Activated CD8-positive, alpha-beta memory T cell treated with anti-CD3 and anti-CD28 coated beads for 48 hours (primary cell): ENCODE data around the gene MDC1.
"Not testable (repeated sequence)": the region's sequence is repeated elsewhere in the genome, so short reads cannot be mapped to it uniquely, and the experiment has no call there.

Experiments used
- DNase-seq, 3 experiments: peaks; one replicate each; pipeline ENCODE4 v3.0.0-alpha.2; 2020; ENCODE audit warnings: low read depth in 2 of 3, low spot score in 2 of 3

The MDC1 gene

DNA sequence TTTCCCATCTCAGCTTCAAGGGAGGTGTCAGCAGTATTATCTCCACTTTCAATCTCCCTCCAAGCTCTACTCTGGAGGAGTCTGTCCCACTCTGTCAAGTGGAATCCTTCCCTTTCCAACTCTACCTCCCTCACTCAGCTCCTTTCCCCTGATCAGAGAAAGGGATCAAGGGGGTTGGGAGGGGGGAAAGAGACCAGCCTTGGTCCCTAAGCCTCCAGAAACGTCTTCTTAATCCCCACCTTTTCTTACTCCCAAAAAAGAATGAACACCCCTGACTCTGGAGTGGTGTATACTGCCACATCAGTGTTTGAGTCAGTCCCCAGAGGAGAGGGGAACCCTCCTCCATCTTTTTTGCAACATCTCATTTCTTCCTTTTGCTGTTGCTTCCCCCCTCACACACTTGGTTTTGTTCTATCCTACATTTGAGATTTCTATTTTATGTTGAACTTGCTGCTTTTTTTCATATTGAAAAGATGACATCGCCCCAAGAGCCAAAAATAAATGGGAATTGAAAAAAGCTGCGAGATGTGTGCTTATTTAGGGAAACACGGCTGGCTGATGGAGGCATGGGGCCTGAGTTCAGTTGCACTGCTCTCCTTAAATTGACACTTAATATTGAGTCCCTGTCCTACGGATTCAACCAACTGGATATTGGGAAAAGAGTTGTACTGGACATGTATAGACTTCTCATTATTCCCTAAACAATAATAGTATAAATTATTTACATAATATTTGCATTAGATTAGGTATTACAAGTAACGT is 8.0 kb upstream of the MDC1 start:
- DNase-seq, result no peak

DNA sequence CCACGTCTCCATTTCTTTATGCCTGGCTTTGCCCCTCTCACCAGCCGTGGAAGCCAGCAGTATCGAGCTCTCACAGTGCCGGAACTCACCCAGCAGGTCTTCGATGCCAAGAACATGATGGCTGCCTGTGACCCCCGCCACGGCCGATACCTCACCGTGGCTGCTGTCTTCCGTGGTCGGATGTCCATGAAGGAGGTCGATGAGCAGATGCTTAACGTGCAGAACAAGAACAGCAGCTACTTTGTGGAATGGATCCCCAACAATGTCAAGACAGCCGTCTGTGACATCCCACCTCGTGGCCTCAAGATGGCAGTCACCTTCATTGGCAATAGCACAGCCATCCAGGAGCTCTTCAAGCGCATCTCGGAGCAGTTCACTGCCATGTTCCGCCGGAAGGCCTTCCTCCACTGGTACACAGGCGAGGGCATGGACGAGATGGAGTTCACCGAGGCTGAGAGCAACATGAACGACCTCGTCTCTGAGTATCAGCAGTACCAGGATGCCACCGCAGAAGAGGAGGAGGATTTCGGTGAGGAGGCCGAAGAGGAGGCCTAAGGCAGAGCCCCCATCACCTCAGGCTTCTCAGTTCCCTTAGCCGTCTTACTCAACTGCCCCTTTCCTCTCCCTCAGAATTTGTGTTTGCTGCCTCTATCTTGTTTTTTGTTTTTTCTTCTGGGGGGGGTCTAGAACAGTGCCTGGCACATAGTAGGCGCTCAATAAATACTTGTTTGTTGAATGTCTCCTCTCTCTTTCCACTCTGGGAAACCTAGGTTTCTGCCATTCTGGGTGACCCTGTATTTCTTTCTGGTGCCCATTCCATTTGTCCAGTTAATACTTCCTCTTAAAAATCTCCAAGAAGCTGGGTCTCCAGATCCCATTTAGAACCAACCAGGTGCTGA is 7.0 kb upstream of the MDC1 start:
- not testable (repeated sequence) for DNase-seq

DNA sequence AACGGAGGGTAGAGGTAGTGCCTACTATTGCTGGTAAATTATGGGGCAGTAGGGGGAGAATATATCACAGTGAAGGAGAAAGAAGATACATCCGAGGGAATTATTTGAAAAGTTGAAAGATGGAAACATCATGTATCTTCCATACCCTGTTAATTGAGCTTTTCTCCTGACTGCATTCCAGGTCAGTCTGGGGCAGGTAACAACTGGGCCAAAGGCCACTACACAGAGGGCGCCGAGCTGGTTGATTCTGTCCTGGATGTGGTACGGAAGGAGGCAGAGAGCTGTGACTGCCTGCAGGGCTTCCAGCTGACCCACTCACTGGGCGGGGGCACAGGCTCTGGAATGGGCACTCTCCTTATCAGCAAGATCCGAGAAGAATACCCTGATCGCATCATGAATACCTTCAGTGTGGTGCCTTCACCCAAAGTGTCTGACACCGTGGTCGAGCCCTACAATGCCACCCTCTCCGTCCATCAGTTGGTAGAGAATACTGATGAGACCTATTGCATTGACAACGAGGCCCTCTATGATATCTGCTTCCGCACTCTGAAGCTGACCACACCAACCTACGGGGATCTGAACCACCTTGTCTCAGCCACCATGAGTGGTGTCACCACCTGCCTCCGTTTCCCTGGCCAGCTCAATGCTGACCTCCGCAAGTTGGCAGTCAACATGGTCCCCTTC is 6.2 kb upstream of the MDC1 start:
- not testable (repeated sequence) for DNase-seq

DNA sequence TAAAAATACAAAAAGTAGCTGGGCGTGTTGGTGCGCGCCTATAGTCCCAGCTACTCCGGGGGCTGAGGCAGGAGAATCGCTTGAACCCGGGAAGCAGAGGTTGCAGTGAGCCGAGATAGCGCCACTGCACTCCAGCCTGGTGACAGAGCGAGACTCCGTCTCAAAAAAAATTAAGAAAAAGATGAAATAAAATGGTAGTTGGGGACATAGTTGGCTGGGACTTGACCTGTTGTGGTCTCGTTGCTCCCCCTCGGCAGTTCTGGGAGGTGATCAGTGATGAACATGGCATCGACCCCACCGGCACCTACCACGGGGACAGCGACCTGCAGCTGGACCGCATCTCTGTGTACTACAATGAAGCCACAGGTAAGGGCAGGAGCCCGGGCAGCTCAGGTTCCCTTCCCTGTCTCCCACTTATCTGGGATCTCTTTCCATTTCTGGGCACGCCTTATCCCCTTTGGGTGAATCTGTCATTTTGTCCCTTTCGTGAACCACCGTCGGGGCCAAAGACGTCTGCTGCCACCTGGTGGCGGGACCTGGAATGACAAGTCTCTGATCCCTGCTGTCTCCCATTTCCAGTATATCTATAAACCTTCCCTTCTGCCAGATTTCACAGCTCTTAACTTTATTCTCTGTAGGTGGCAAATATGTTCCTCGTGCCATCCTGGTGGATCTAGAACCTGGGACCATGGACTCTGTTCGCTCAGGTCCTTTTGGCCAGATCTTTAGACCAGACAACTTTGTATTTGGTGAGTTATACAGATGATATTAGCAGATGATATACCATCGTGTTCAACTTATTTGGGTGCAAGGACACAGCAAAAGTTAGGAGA is 5.4 kb upstream of the MDC1 start:
- DNase-seq, result peak; percentile 51 to 90 (median 88)

DNA sequence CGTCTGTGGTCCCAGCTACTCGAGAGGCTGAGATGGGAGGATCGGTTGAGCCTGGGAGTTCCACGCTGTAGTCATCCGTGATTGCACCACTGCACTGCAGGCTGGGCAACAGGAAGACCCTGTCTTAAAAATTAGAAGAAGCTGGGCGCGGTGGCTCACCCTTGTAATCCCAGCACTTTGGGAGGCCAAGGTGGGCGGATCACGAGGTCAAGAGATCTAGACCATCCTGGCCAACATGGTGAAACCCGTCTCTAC is 4.9 kb upstream of the MDC1 start:
- DNase-seq, result not testable (repeated sequence)

DNA sequence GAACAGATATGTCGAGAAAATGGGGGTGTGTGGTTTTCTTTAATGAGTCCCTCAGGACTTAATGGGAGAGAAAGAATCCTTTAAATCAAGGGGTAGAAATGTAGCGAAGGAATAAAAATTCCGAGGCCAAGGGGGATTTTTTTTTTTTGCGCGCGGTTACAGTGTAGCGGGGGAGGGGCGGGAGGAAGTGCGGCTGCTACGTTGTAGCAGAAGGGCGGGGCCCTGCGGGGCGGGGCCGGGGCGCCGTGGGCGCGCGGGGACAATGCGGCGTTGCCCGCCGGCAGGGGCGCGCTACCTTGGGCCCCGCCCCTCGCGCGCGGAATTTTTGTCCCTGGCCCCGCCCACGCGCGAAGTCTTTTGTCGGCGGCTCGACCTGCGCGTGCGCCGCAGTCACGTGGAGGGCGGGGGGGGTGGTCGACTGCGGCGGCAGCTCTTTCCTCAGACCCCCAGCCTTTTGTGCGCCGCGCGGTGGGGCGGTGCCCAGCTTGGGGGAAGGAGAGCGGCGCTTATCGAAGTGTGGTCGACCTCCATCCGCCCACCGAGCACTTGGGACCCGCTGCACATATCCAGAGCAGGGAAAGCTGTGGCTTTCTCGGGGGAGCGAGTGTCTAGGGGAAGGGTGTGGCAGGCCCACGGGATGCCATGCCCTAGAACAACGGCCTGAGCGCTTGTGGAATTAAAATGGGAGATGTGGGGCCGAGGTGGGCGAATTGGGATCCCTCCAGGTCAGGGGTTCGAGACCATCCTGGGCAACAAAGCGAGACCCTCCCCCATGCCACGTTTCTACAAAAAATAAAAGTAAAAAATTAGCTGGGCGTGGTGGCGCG is 4.3 kb upstream of the MDC1 start:
- DNase-seq, result peak; percentile 91 to 96 (median 94)

DNA sequence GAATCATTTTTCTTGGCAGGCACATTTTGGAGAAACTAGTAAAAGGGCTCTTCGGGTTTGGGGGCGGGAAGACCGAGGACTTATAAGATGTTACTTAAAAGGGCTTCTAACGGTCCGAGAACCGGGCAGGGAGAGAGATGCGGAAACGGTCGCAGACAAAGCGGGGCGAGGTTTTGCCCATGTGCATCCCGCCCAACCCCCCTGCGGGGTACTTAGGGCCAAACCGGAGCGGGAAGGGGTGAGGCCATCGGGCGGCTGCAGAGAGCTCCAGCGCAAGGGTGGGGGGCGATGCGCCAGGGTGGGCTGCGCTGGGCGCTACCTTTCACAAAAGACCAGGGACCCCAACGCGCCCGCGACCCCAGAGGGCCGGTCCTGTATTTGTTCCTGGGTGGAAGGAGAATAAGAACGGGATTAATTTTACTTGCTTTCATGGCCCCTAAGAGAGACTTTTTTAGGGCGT is 3.7 kb upstream of the MDC1 start:
- no peak for DNase-seq

DNA sequence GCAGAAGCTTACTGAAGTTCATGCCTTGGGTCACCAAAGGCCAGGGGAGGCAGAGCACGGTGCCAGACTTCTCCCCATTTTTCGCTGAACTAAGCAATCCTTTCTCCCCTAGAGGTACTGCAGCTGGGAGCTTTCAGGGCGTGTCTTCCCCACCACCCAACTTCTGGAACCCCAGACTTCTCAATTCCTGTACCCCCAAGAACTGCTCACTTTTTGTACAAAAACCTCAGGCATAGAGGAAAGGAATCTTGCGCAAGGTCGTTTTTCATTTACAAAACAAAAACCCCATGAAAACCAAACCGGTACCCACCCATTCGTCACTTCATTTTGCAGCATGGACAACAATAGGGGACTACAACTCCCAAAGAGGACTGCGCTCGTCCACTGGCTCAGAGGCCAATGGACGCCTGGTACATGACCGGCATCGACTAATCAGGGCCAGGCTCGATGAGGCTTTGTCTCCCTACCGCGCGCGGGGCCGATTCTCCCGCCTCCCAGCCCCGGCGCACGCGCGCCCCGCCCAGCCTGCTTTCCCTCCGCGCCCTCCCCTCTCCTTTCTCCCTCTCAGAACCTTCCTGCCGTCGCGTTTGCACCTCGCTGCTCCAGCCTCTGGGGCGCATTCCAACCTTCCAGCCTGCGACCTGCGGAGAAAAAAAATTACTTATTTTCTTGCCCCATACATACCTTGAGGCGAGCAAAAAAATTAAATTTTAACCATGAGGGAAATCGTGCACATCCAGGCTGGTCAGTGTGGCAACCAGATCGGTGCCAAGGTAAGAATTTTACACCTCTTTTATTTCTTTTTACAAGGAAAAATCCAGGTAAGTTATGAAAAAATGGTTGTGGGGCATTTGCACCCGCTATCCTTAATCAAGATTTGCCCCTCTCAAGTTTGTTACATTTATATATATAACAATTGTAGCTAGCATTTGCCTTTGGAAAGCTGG is 3.0 kb upstream of the MDC1 start, which contains the start of gene TUBB:
Gene TUBB, plus strand, starts transcription at position 562 of the 947 bp plus-strand sequence. Its CDS starts 155 bp downstream, at position 717.
- DNase-seq, result peak; percentile 83 to 91 (median 90)

DNA sequence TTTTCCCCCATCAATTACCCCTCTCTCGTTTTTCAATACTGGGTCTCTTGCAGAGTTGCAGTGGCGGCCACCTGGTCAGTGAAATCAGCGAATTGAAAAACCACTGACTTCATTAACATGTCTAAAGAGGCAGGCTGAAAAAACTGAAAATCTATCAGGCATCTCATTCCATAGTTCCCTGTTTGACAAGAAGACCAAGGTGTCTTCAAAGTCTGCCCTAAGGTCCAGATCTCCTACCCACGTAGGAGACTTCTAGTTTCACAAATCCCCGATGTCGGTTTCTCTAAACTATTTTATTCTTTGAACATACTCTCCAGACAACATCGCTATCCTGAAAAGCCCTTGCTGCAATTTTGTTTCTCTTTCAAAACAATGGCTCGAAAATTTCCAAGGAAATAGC is 2.3 kb upstream of the MDC1 start:
- DNase-seq, result no peak

DNA sequence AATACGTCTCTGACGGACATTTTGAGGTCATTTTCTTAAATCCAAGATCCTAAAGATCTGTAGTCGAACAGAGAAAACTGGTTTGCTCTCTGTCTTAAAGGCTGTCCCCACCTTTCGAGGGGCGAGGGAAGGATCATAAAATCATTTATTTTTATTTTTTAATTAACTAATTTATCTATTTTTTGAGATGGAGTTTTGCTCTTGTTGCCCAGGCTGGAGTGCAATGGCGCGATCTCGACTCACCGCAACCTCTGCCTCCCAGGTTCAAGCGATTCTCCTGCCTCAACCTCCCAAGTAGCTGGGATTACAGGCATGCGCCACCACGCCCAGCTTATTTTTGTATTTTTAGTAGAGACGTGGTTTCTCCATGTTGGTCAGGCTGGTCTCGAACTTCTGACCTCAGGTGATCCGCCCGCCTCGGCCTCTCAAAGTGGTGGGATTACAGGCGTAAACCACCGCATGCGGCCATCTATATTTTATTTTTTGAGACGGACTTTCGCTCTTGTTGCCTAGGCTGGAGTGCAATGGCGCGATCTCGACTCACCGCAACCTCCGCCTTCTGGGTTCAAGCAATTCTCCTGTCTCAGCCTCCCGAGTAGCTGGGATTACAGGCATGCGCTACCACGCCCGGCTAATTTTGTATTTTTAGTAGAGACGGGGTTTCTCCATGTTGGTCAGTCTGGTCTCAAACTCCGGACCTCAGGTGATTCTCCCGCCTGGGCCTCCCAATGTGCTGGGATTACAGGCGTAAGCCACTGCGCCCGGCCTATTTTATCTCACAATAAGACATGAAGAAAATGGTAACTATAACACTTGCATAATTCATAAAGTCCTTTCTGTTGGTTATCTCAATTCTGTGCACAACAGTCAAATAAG is 1.0 kb upstream of the MDC1 start:
- DNase-seq, result not testable (repeated sequence)

DNA sequence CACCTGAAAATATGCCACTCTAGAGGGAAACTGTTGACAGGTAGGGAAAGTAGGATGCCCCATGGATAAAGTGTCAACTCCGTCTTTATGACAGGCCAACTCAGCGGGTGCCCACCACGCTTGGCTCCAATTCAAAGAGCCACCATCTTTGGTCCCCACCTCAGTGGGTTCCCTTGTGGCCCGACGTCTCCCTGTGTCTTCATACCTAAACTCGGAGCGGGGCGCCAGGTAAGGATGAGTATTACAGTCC is 277 bp downstream of the MDC1 start:
- DNase-seq, result no peak

DNA sequence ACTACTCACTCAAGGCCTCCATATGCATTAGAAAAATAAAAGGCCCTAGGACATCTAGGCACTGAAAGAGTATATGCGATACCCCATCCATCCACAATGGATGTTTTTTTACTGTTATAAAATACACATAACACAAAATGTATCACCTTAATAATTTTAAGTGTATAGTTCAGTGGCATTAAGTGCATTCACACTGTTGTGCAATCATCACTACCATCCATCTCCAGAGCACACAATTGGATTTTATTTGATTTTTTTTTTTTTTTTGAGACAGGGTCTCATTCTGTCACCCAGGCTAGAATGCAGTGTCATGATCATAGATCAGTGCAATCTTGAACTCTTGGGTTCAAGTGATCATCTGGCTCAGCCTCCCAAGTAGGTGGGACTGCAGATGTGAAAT is 2.8 kb downstream of the MDC1 start:
- no peak for DNase-seq

DNA sequence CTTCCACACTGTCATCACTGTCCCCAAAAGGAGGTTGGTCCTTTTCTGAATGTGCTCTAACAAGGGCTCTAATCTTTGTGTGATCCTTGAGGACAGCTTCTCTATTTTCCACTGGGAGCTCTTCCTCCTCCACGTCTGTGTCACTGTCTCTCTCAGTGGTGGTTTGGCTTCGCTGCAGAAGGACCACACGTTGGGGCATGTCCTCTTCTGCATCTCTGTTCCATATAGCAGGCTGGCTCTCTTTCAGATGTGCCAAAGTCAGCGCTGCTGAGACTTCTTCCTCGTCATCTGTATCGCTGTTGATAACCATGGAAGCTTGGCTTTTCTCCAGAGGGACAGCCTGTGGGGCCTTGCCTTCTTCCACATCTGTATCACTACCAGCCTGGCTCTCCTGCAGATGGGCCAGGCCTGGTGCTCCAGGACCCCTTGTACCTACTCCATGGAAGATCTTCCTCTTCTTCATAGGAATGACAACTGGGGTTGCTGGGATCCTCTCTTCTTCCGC is 4.6 kb downstream of the MDC1 start:
- no peak for DNase-seq

DNA sequence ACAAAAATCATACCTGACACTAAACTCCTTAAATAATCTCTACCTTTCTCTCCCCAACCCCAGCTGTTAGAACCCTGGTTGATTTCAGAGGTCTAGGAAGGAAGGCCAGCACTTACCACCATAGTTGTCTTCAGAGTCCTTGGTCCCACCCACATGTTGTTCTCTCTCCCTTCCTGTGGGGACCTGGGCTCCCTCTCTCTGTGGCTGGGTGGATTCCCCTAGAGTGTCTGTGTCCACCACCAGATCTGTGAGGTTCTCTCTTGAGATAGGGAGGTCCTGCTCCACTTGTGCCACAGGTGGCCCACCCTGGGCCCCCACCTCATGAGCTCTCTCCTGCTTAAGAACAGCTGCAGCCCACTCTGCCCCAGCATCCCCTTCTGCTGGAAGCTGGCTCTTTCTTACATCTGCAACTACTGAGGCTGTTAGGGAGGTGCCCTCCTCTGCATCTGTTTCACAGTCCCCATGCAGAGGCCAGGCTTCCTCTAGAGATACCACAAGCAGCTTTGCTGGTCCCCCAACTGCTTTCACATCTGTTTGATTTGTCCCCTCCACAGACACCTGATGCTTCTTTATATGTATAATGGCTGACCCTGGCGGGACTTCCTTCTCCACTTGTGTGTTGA is 5.2 kb downstream of the MDC1 start:
- DNase-seq, result no peak

DNA sequence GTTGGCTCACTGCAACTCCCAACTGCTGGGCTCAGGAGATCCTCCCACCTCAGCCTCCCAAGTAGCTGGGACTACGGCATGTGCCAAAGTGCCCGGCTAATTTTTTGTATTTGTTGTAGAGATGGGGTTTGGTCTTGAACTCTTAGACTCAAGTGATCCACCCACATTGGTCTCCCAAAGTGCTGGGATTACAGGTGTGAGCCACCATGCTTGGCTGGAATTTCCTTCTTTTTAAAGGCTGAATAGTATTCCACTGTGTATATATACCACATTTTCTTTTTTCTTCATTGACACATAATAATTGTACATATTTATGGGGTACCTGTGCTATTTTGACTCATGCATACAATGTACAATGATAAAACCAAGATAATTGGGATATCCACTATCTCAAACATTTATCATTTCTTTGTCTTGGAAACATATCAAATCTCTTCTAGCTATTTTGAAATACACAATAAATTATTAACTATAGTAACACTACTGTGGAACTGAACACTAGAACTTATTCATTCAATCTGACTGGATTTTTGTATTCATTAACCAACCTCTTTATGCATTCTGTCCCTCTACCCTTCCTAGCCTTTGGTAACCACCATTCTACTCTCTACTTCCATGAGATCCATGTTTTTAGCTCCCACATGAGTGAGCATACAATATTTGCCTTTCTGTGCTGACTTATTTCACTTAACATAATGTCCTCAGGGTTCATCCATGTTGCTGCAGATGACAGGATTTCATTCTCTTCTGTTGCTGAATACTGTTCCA is 7.8 kb downstream of the MDC1 start:
- DNase-seq, result no peak

DNA sequence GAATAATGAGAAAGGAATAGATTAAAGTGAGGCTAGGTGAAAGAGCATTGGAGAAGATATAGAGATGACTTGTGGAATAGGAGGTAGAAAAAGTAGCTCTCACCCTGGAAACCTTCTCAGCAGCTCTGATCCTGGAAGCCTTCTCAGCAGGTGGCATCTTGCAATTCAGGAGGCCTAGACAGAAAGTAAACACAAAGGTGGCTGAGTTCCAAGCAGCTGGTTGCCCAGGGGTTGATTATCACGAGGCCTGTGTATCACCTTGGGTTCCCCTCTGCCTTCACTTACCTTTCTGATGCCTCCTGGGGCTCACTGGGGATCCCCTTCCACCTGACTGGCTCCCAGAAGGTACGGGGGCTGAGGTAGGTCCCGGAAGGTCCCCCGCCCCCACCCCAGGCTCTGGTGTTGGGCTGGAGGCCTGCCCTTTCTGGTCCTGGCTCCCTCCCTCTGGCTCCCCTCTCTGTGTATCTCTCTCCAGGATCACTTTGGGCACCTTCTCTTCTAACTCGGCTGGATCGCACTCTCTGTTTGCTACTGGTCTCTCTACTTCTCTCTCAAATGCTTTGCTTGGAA is 9.7 kb downstream of the MDC1 start:
- DNase-seq, result no peak
